HG02884 (cell line): Measurements from ENCODE around the gene TEX264.

Experiments
- ATAC-seq: cut with Tn5 transposase; IDR thresholded peaks from one replicate; pipeline ENCODE4 v1.9.1; 2021; ENCODE audit warnings: mild to moderate bottlenecking, moderate library complexity; ENCODE audit not compliant: unreplicated experiment

Gene TEX264

GRCh38 chr3:51747840-51748239, 76.8 kb downstream of the TEX264 start:
- ATAC-seq, result no peak

DNA sequence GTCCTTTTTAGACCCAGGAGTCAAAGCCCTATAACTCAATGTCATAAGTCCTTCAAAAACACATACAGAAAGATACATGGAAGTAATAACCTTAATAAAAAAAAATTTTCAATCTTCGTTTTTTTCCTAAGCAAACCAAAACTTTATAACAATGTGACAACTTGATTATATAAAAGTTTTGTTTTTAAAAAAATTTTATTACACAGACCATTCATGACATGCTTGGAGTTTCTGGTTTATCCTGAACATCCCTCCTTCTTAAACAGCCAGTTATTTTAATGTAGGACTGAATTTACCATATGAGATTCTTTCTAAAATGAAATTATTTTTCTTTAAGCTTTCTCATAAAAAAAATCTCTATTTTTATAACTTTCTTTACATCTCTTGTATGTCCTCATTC, 77.3 kb downstream of the TEX264 start:
- ATAC-seq, result no peak

- no peak for ATAC-seq
Measured at GRCh38 chr3:51750878-51751277, 79.8 kb downstream of the TEX264 start.

DNA sequence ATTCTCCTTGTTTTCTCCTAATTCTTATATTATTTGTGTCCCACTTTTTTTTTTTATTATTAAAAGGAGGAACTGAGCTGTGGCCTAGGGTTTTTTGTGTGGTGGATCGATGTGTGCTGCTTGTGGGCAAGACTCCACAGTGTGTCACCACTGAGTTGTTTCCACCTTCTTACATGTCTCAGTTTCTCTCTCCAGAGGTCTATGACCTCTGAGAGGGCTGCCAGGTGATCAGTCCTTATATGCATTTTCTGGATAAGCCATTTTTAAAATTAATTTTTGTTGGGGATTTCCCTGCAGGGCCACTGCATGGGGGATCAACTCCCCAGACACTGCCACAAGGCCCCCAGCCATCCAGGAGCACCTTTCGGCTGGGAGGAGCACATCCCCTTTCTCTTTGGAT, 80.2 kb downstream of the TEX264 start:
- ATAC-seq, result no peak
